ENCODE data around the gene ACKR2. TPM values are rescaled to one million over a fixed set of nuclear protein-coding genes. Genes with fewer than 3 reads are reported as not detected.

The ACKR2 gene
- total and polyA plus RNA-seq, 2 experiments from 2014 or later, result 0.35 TPM; not detected in 1

GRCh38 chr3:42871592-42872196 is 62.4 kb downstream of the ACKR2 start:
- Mint-ChIP-seq H3K4me3 (no peak overlapping the region), H3K9me3 (no peaks in the 10 kb centered on the region), H3K36me3 (ENCODE audit: low read depth) (no peaks in the 10 kb centered on the region), H3K4me1 (no peaks in the 10 kb centered on the region), H3K27ac (no peak overlapping the region), H3K27me3 (ENCODE audit: insufficient read depth, low read depth, poor library complexity) (peaks cover 9% of the 10 kb centered on the region)
- H3K27ac ChIP-seq (ENCODE audit: low read depth), result no peak overlapping the region
- 0 out of 2 replicates have a peak overlapping the region, but pooled peaks have one; percentile 14 for H2AFZ ChIP-seq
- H3K9me2 ChIP-seq (ENCODE audit: insufficient read depth), result 0 out of 2 replicates have a peak, but pooled peaks cover 4% of the 10 kb centered on the region
- no peak for ATAC-seq
- H3F3A ChIP-seq (replicated peaks; ENCODE audit: low read depth), result no peaks in the 10 kb centered on the region
- H4K20me1 ChIP-seq (replicated peaks; ENCODE audit: insufficient read depth), result no peaks in the 10 kb centered on the region
- H3K4me1 ChIP-seq (ENCODE audit: insufficient read depth), result no peaks in the 10 kb centered on the region
- H3K4me2 ChIP-seq, result no peak overlapping the region
- H3K4me3 ChIP-seq, result no peak overlapping the region
- TF ChIP-seq POLR2AphosphoS5 (IDR thresholded peaks at IDR 0.05; ENCODE audit: low read depth) (no peak), EZH2 (IDR thresholded peaks at IDR 0.05; ENCODE audit: low read depth, unreplicated experiment) (no peak), EZH2phosphoT487 (IDR thresholded peaks at IDR 0.05; ENCODE audit: unreplicated experiment) (no peak), CTCF (conservative IDR thresholded peaks at IDR 0.05; ENCODE audit: low read depth in 2 of 2) (no peak), ZNF462 (CRISPR knock-in tag; IDR thresholded peaks at IDR 0.05) (no peak), REST (IDR thresholded peaks at IDR 0.05; ENCODE audit: unreplicated experiment) (no peak), STAT1 (IDR thresholded peaks at IDR 0.05; ENCODE audit: unreplicated experiment) (no peak), CREB1 (CRISPR knock-in tag; IDR thresholded peaks at IDR 0.05; ENCODE audit: low read depth) (no peak), JUNB (IDR thresholded peaks at IDR 0.05; ENCODE audit: unreplicated experiment) (no peak), NANOG (IDR thresholded peaks at IDR 0.05; ENCODE audit: borderline replicate concordance) (no peak)
- no peaks in the 10 kb centered on the region for H3K36me3 ChIP-seq (ENCODE audit: insufficient read depth)
- H3K79me2 ChIP-seq (replicated peaks; ENCODE audit: insufficient read depth), result no peaks in the 10 kb centered on the region
- H3K27me3 ChIP-seq (ENCODE audit: insufficient read depth), result no peaks in the 10 kb centered on the region
- DNase-seq (ENCODE audit: low spot score), result no peak

All from GM23338 (cell line).